Mucosa of descending colon (tissue), 3 donors: ENCODE measurements around the gene NEURL4. TPM values are rescaled to one million over a fixed set of nuclear protein-coding genes. Genes with fewer than 3 reads are reported as not detected.
"Not testable (repeated sequence)": the region's sequence is repeated elsewhere in the genome, so short reads cannot be mapped to it uniquely, and the experiment has no call there.

Source experiments
- ATAC-seq: fragments of 200-7000 bp; cut with Tn5 transposase; one replicate; pipeline ENCODE4 v1.9.1; 2020; ENCODE audit warnings: mild to moderate bottlenecking, moderate library complexity
- DNase-seq, 3 donors: peaks; one replicate each; pipeline ENCODE4 v3.0.0-alpha.2; 2020
- H3K36me3 ChIP-seq: fragments of 200-600 bp; one replicate; pipeline ENCODE4 v1.8.0; 2021; ENCODE audit warnings: low read depth, mild to moderate bottlenecking
- H3K4me1 ChIP-seq: fragments of 200-600 bp; one replicate; pipeline ENCODE4 v1.8.0; 2021; ENCODE audit warnings: low read depth, mild to moderate bottlenecking
- H3K4me3 ChIP-seq: fragments of 200-600 bp; one replicate; pipeline ENCODE4 v1.8.0; 2021; ENCODE audit warnings: mild to moderate bottlenecking
- H3K9me3 ChIP-seq: fragments of 200-600 bp; one replicate; pipeline ENCODE4 v1.8.0; 2021; ENCODE audit warnings: mild to moderate bottlenecking
- CTCF ChIP-seq: fragments of 200-600 bp; IDR thresholded peaks from one replicate; pipeline ENCODE4 v1.8.0; 2022; ENCODE audit warnings: antibody characterized with exemption, mild to moderate bottlenecking
- intact Hi-C, 2 donors: fragments of 100-400 bp; cut with DNase I in 1 of 2; cut with micrococcal nuclease in 1 of 2; formaldehyde crosslinking; loops; one replicate each; pipeline versions ENCODE4 v1.11.0 to v1.11.1; 2022; cut with DNase I, micrococcal nuclease
- total RNA-seq, 3 donors: library from RNA; stranded (reverse); fragmentation: NEBNext Ultra II Directional in 2 of 3; extraction: Animal tissue kit (Norgen Biotek cat#: 25700) in 2 of 3; gene quantifications; one replicate each; pipeline versions ENCODE4 v1.2.1 to v1.2.4, GENCODE V29; 2021 to 2023
- donor health status: DM: no; HTN: no; CAD: no; lungs with moderate emphysema.
- donor health status: DM: no; HTN: no; CAD: no.
- donor health status: DM: no; HTN: yes; CAD: no.

NEURL4 gene
- total RNA-seq, 3 donors from 2014 or later: 39.0 to 59.1 (median 44.9) TPM

GRCh38 chr17:7336240-7337175, 7.4 kb upstream of the NEURL4 start, which contains the start of gene ACAP1:
Gene ACAP1 (plus strand): TSS chr17:7336529. CDS start chr17:7336735, 206 bp downstream.
- Histone ChIP-seq H3K9me3 (no peaks in the 10 kb centered on the region), H3K4me3 (peak within 1 kb of the TSS; percentile 4), H3K4me1 (no peaks in the 10 kb centered on the region), H3K36me3 (no peaks in the 10 kb centered on the region)
- DNase-seq (peak; percentile 72 to 92 (median 82)), ATAC-seq (peak; percentile 92)
- TF ChIP-seq CTCF: no peak
- intact Hi-C loops: no loop called here

- ATAC-seq, DNase-seq, H3K36me3 ChIP-seq, intact Hi-C loops, H3K9me3 ChIP-seq, H3K4me1 ChIP-seq, H3K4me3 ChIP-seq: not testable (repeated sequence)
Measured at GRCh38 chr17:7335765-7336164, 6.6 kb upstream of the NEURL4 start.

GRCh38 chr17:7334938-7335538, 5.9 kb upstream of the NEURL4 start:
- DNase-seq: peak in 1 of 3 donors; percentile 34
- no peak for ATAC-seq
- H3K4me1 ChIP-seq: peaks cover 3% of the 10 kb centered on the region
- H3K36me3 ChIP-seq: no peaks in the 10 kb centered on the region
- intact Hi-C loops: no loop called here
- TF ChIP-seq CTCF: no peak
- H3K4me3 ChIP-seq: no peak overlapping the region
- H3K9me3 ChIP-seq: no peaks in the 10 kb centered on the region

GRCh38 chr17:7332600-7333069, 3.5 kb upstream of the NEURL4 start:
- intact Hi-C loops, H3K4me3 ChIP-seq, ATAC-seq, H3K9me3 ChIP-seq, H3K36me3 ChIP-seq, DNase-seq: not testable (repeated sequence)
- peaks cover 12% of the 10 kb centered on the region for H3K4me1 ChIP-seq

- Histone ChIP-seq H3K4me1 (peaks cover 12% of the 10 kb centered on the region), H3K36me3 (peaks cover 3% of the 10 kb centered on the region), H3K4me3 (no peak overlapping the region), H3K9me3 (no peaks in the 10 kb centered on the region)
- intact Hi-C loops: no loop called here
- DNase-seq (no peak), ATAC-seq (no peak)
- no peak for TF ChIP-seq CTCF
Measured at GRCh38 chr17:7332111-7332510, 3.0 kb upstream of the NEURL4 start.

- ATAC-seq (no peak), DNase-seq (peak in 1 of 3 donors; percentile 57)
- no peak overlapping the region for H3K4me3 ChIP-seq
- peaks cover 12% of the 10 kb centered on the region for H3K4me1 ChIP-seq
- no peak for TF ChIP-seq CTCF
- H3K36me3 ChIP-seq: peaks cover 3% of the 10 kb centered on the region
- intact Hi-C loops: no loop called here
- H3K9me3 ChIP-seq: no peaks in the 10 kb centered on the region
Measured at GRCh38 chr17:7330638-7331015, 1.5 kb upstream of the NEURL4 start.
